ENCODE measurements around the gene PCDH15. TPM values are rescaled to one million over a fixed set of nuclear protein-coding genes. Genes with fewer than 3 reads are reported as not detected.
A peak's percentile ranks its signal among the peaks of the same experiment; 100 is the strongest.
"Not testable (repeated sequence)": the region's sequence is repeated elsewhere in the genome, so short reads cannot be mapped to it uniquely, and the experiment has no call there.

PCDH15 gene
- total and polyA plus RNA-seq, 2 experiments from 2014 or later = 0.29 to 0.66 TPM

- not testable (repeated sequence) for H3K4me3 ChIP-seq; H3F3A ChIP-seq (replicated peaks; ENCODE audit: low read depth); H2AFZ ChIP-seq; H3K27ac Mint-ChIP-seq; H3K9me2 ChIP-seq (ENCODE audit: insufficient read depth); H3K27me3 ChIP-seq (ENCODE audit: insufficient read depth); H4K20me1 ChIP-seq (replicated peaks; ENCODE audit: insufficient read depth); ATAC-seq; H3K36me3 ChIP-seq (ENCODE audit: insufficient read depth); H3K4me3 Mint-ChIP-seq; H3K79me2 ChIP-seq (replicated peaks; ENCODE audit: insufficient read depth); H3K27me3 Mint-ChIP-seq (ENCODE audit: insufficient read depth, low read depth, poor library complexity)
- Mint-ChIP-seq H3K9me3 (peaks cover 17% of the 10 kb centered on the region), H3K36me3 (ENCODE audit: low read depth) (peaks cover 26% of the 10 kb centered on the region; the same call in 2 of the 3 replicates), H3K4me1 (peaks cover 21% of the 10 kb centered on the region)
- Histone ChIP-seq H3K4me1 (ENCODE audit: insufficient read depth) (peaks cover 38% of the 10 kb centered on the region), H3K27ac (ENCODE audit: low read depth) (peak overlapping the region; percentile 94), H3K4me2 (peak overlapping the region; percentile 64)
- peak; percentile 13 to 48; a peak in 3 of 4 replicates for TF ChIP-seq CTCF (conservative IDR thresholded peaks at IDR 0.05; ENCODE audit: low read depth in 2 of 2)
- peak; percentile 74 for DNase-seq (ENCODE audit: low spot score)
Observed at GRCh38 chr10:54394598-54394997, 406.4 kb downstream of the PCDH15 start.

- Histone ChIP-seq H3K27ac (ENCODE audit: low read depth) (no peak overlapping the region), H3K4me1 (ENCODE audit: insufficient read depth) (no peaks in the 10 kb centered on the region), H3K4me2 (no peak overlapping the region), H3K79me2 (replicated peaks; ENCODE audit: insufficient read depth) (no peaks in the 10 kb centered on the region), H4K20me1 (replicated peaks; ENCODE audit: insufficient read depth) (no peaks in the 10 kb centered on the region), H3K9me2 (ENCODE audit: insufficient read depth) (no peaks in the 10 kb centered on the region), H3K36me3 (ENCODE audit: insufficient read depth) (no peaks in the 10 kb centered on the region), H3F3A (replicated peaks; ENCODE audit: low read depth) (no peaks in the 10 kb centered on the region), H3K4me3 (no peak overlapping the region), H2AFZ (no peak overlapping the region), H3K27me3 (ENCODE audit: insufficient read depth) (no peaks in the 10 kb centered on the region)
- DNase-seq (ENCODE audit: low spot score) (no peak), ATAC-seq (no peak)
- Mint-ChIP-seq H3K9me3 (no peaks in the 10 kb centered on the region), H3K36me3 (ENCODE audit: low read depth) (no peaks in the 10 kb centered on the region), H3K4me1 (no peaks in the 10 kb centered on the region), H3K4me3 (no peak overlapping the region), H3K27ac (no peak overlapping the region), H3K27me3 (ENCODE audit: insufficient read depth, low read depth, poor library complexity) (peaks cover 2% of the 10 kb centered on the region)
- TF ChIP-seq ZNF462 (CRISPR knock-in tag; IDR thresholded peaks at IDR 0.05) (no peak), CREB1 (CRISPR knock-in tag; IDR thresholded peaks at IDR 0.05; ENCODE audit: low read depth) (no peak), NANOG (IDR thresholded peaks at IDR 0.05; ENCODE audit: borderline replicate concordance) (no peak), EZH2 (IDR thresholded peaks at IDR 0.05; ENCODE audit: low read depth, unreplicated experiment) (no peak), JUNB (IDR thresholded peaks at IDR 0.05; ENCODE audit: unreplicated experiment) (no peak), REST (IDR thresholded peaks at IDR 0.05; ENCODE audit: unreplicated experiment) (no peak)
Observed at GRCh38 chr10:54372179-54372578, 428.9 kb downstream of the PCDH15 start.
